ENCODE results near the gene C1orf226.

Gene C1orf226

GRCh38 chr1:162373072-162373427, 8.5 kb upstream of the C1orf226 start:
- Mint-ChIP-seq H3K27ac (no peak overlapping the region), H3K27me3 (no peaks in the 10 kb centered on the region), H3K4me1 (no peaks in the 10 kb centered on the region), H3K4me3 (no peak overlapping the region), H3K9me3 (no peaks in the 10 kb centered on the region)
- no peak for DNase-seq
- ATAC-seq = no peak

DNA sequence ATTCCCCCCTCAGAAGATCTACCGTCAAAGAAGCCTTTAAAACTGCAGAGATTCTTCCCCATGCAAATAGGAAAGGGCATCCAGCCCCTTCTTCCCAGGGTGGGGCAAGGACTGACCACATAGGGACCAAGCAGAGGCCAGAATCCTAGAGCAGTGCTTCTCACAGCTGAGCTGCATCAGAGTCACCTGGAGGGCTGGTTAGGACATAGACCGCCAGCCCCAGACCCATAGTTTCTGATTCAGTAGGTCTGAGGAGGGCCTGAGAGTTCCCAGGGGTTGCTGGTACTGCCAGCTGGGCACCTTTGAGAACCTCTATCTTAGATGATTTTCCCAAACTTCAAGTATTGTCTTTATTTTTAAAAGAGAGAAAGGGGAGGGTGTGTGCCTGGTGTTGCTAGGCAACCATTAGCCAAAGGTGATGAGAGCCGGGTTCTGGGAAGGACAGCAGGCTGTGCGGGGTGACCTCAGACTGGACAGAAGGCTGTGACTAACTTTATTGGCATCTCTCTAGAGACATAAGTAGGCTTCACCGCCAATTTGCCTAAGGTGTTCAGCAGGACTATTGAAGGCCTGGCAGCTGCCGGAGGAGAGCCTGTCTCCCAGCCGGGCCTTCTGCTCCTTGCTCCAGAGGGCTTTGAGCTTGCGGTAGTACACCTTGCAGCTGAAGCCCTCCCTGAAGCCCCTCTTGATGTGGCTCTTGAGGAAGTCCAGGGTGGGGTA, 7.8 kb upstream of the C1orf226 start:
- ATAC-seq = no peak
- no peak for DNase-seq
- Mint-ChIP-seq H3K27ac (no peak overlapping the region), H3K9me3 (no peaks in the 10 kb centered on the region), H3K4me3 (no peak overlapping the region), H3K27me3 (no peaks in the 10 kb centered on the region), H3K4me1 (no peaks in the 10 kb centered on the region)

- Mint-ChIP-seq H3K4me1 (no peaks in the 10 kb centered on the region), H3K9me3 (no peaks in the 10 kb centered on the region), H3K27me3 (no peaks in the 10 kb centered on the region), H3K4me3 (no peak overlapping the region), H3K27ac (no peak overlapping the region)
- ATAC-seq (no peak), DNase-seq (no peak)
These were observed 7.1 kb upstream of the C1orf226 start for GRCh38 chr1:162374406-162374805.

GRCh38 chr1:162375463-162375862, 6.1 kb upstream of the C1orf226 start:
- H3K27ac Mint-ChIP-seq = no peak overlapping the region
- no peak overlapping the region for H3K4me3 Mint-ChIP-seq
- no peaks in the 10 kb centered on the region for H3K4me1 Mint-ChIP-seq
- ATAC-seq (no peak), DNase-seq (no peak)
- H3K27me3 Mint-ChIP-seq = no peaks in the 10 kb centered on the region
- H3K9me3 Mint-ChIP-seq = no peaks in the 10 kb centered on the region

DNA sequence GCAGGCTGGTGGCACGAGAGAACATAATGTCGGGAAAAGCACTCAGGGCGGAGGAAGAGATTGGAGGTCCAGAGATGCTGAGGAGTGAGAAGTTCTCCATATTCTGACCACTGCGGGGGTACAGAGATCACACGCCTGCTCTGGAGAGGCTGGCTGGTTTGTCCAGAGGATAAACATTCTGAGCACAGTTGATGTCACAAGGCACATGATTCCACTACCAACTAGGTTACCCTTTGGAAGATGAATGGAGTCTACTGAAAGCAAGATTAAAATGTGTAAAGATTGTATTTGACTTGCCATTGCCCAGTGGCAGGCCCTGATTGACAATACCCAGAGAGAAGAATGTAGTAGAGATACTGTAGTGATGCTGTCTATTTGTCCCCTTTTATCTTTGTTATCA, 4.8 kb upstream of the C1orf226 start, which contains the start of gene SPATA46:
SPATA46 (minus strand) TSS at position 164 of the 400 bp plus-strand sequence; CDS start at position 100, 64 bp downstream.
- no peak for ATAC-seq
- Mint-ChIP-seq H3K4me1 (no peaks in the 10 kb centered on the region), H3K27me3 (no peaks in the 10 kb centered on the region), H3K4me3 (no peak within 1 kb of the TSS), H3K9me3 (no peaks in the 10 kb centered on the region), H3K27ac (no peak within 1 kb of the TSS)
- DNase-seq = no peak

- Mint-ChIP-seq H3K9me3 (no peaks in the 10 kb centered on the region), H3K27ac (no peak overlapping the region), H3K4me3 (no peak overlapping the region), H3K27me3 (no peaks in the 10 kb centered on the region), H3K4me1 (no peaks in the 10 kb centered on the region)
- DNase-seq = no peak
- no peak for ATAC-seq
These were observed 1.3 kb upstream of the C1orf226 start for GRCh38 chr1:162380061-162380846.

DNA sequence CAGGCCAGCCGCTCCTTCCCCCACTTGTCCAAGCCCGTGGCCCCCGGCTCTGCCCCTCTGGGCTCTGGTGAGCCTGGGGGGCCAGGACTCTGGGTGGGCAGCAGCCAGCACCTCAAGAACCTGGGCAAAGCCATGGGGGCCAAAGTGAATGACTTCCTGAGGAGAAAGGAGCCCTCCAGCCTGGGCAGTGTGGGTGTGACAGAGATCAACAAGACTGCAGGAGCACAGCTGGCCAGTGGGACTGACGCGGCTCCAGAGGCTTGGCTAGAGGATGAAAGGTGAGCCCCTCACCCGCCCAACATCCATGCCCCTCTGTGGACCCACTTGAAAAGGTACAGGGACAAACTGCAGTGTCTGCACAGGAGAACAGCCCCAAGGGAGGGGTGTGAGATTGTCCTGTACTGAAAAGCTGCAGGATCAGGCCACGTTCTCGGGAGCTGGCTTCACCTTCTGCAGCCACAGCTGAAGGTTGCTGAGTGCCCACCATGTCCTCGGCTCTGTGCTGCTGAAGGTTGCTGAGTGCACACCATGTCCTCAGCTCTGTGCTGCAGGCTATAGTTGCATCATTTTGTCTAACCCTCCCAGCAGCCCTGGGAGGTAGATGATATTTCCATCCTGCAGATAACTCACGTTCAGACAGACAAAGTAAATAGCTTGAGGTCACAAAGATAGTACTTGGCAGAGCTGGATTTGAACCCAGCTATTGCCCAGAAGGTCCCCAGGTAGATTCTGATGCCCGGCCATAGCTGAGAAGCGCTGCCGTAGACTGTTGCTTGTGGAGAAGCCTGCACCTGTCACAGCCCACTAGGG, 618 bp downstream of the C1orf226 start:
- DNase-seq = no peak
- Mint-ChIP-seq H3K4me3 (no peak overlapping the region), H3K4me1 (no peaks in the 10 kb centered on the region), H3K27ac (no peak overlapping the region), H3K9me3 (no peaks in the 10 kb centered on the region), H3K27me3 (no peaks in the 10 kb centered on the region)
- ATAC-seq = no peak

DNA sequence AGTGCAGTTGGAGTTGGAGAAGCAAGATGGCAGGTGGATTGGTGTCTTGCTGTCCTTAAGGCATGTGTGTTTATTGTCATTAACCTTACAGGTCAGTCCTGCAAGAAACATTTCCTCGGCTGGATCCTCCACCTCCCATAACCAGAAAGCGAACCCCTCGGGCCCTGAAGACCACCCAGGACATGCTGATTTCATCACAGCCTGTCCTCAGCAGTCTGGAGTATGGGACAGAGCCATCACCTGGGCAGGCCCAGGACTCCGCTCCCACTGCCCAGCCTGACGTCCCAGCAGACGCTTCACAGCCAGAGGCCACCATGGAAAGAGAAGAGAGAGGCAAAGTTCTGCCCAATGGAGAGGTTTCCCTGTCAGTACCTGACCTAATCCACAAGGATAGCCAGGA, 1.6 kb downstream of the C1orf226 start:
- Mint-ChIP-seq H3K27me3 (no peaks in the 10 kb centered on the region), H3K9me3 (no peaks in the 10 kb centered on the region), H3K27ac (no peak overlapping the region), H3K4me1 (no peaks in the 10 kb centered on the region), H3K4me3 (no peak overlapping the region)
- ATAC-seq (no peak), DNase-seq (no peak)

- H3K4me3 Mint-ChIP-seq = no peak overlapping the region
- H3K27ac Mint-ChIP-seq = no peak overlapping the region
These were observed 2.0 kb downstream of the C1orf226 start for GRCh38 chr1:162383516-162383915.

DNA sequence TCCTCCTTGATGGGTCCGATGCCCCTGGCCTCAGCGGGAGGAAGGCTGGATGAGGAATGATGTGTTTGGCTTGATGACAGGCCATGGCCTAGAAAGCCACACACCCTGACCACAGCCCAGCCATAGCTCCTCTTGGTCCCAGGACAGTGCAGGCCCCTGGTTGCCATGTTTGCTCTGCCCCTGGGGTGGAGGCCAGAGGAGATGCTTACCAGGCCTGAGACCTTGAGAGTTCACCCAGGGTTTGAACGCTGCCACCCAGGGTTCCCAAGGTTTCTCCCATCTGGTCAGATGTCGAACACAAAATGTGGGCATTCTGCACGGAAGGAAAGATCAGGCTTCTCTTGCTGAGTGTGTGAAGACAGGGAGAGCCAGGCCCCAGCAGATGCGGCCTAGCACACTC, 2.6 kb downstream of the C1orf226 start:
- DNase-seq (no peak), ATAC-seq (no peak)
- H3K4me1 Mint-ChIP-seq = no peaks in the 10 kb centered on the region
- H3K4me3 Mint-ChIP-seq = no peak overlapping the region
- H3K27me3 Mint-ChIP-seq = peaks cover 7% of the 10 kb centered on the region
- no peak overlapping the region for H3K27ac Mint-ChIP-seq
- H3K9me3 Mint-ChIP-seq = no peaks in the 10 kb centered on the region

More at GRCh38 chr1:162383516-162383915, 2.0 kb downstream of the C1orf226 start:
- Mint-ChIP-seq H3K9me3 (no peaks in the 10 kb centered on the region), H3K27me3 (peaks cover 1% of the 10 kb centered on the region), H3K4me1 (no peaks in the 10 kb centered on the region)
- ATAC-seq = no peak
- no peak for DNase-seq

- Mint-ChIP-seq H3K27ac (no peak overlapping the region), H3K4me3 (no peak overlapping the region)
These were observed 3.2 kb downstream of the C1orf226 start for GRCh38 chr1:162384601-162385279.

DNA sequence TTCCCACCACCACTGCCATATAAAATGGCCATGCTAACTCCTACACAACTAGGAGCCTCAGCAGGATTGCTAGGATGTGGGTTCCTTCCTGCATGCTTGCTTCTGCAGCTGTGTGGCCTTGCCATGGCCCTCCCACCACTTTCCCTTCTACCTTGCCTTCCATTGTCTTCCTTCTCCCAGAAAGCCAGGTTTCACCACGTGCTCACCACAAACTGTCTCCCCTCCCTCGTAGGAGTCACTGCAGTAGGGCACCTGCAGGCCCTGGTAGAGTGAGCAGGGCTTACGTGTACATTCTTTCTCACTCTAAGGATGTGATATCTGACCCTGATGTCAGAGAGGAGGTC, 3.7 kb downstream of the C1orf226 start:
- DNase-seq (no peak), ATAC-seq (no peak)
- peak overlapping the region in 1 of 2 donors; percentile 92 for H3K27ac Mint-ChIP-seq
- no peaks in the 10 kb centered on the region for H3K9me3 Mint-ChIP-seq
- no peak overlapping the region for H3K4me3 Mint-ChIP-seq
- H3K27me3 Mint-ChIP-seq = peaks cover 19% of the 10 kb centered on the region
- H3K4me1 Mint-ChIP-seq = peaks cover 5% of the 10 kb centered on the region

More at GRCh38 chr1:162384601-162385279, 3.2 kb downstream of the C1orf226 start:
- ATAC-seq (no peak), DNase-seq (no peak)
- peaks cover 14% of the 10 kb centered on the region for H3K27me3 Mint-ChIP-seq
- no peaks in the 10 kb centered on the region for H3K9me3 Mint-ChIP-seq
- peaks cover 5% of the 10 kb centered on the region for H3K4me1 Mint-ChIP-seq

DNA sequence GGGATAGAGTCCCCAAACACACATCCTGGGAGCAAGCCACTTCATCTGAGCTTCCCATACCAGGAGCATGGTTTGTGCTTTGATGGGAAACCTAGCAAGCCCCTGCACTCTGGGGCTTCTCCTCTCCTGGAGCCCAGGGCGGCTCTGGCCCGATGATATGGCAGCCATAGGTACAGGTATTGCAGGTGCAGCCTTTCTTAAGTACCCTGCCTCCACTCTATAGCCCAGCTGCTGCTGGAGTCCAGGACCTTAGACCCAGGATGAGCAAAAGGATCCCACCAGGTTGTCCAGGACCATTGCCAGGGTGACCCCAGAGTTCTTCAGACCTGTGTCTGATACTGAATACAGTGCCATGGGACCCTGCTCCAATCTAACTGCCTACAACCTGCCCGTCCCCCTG, 4.2 kb downstream of the C1orf226 start:
- Mint-ChIP-seq H3K9me3 (no peaks in the 10 kb centered on the region), H3K27me3 (peaks cover 23% of the 10 kb centered on the region), H3K4me1 (peaks cover 5% of the 10 kb centered on the region), H3K27ac (peak overlapping the region in 1 of 2 donors; percentile 92), H3K4me3 (no peak overlapping the region)
- ATAC-seq (no peak), DNase-seq (no peak)

DNA sequence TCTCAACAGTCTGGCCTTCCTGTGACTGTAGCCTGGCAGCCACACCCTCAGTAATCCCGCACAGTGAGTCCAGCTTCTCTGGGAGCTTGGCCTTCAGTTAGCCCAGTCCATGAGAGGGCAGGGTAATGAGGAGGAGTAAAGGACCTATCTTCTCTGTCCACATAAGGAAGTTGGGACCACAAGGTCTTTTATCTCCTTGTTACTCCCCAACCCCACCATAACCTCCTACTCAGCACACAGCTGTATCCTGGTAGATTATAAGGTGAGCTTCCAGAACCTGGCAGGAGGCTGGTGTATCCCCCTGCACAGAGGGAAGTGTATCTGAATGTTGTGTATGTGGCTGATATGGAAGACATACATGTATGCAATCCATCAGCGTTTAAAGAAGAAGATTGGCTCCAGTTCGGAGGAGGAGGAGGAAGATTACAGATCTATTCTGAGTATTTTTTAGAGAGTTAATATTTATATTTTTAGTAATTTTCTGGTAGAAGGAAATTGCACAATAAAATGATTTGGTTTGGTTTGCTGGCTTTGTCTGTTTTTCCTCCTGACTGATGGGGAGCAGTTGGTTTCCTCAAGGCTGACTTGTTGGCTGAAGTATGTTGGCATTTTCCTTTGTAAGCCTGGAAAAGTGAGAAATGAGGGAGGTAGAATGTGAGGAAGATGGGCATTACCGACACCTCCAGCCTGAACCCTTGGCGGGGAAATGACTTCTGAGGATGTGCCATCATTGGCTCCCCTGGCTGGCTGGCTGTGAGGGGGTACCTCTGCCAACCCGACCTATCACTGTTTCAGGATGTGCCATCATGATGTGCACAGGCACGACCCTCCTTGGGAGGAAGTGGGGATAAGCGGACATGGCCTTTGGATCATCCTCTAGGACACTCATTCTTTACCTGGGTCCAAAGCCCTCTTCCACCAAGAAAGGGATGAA, 5.0 kb downstream of the C1orf226 start:
- Mint-ChIP-seq H3K27ac (peak overlapping the region in 1 of 2 donors; percentile 45), H3K27me3 (peaks cover 29% of the 10 kb centered on the region), H3K4me3 (no peak overlapping the region), H3K9me3 (no peaks in the 10 kb centered on the region), H3K4me1 (peaks cover 5% of the 10 kb centered on the region)
- no peak for ATAC-seq
- no peak for DNase-seq

Data from stimulated activated naive CD8-positive, alpha-beta T cell treated with anti-CD3 and anti-CD28 coated beads, Interleukin-15, amount 100 ng/mL, for 72 hours (primary cell).